Activated B cell treated with CpG ODN at 0.5 μM for 24 hours (primary cell): ENCODE data around the gene ITGB2. TPM values are rescaled to one million over a fixed set of nuclear protein-coding genes. Genes with fewer than 3 reads are reported as not detected.

ENCODE experiments used
- ATAC-seq: fragments of 200-7000 bp; cut with Tn5 transposase; one replicate; pipeline ENCODE4 v1.10.0; 2021; ENCODE audit warnings: low read depth, mild to moderate bottlenecking, moderate library complexity
- CTCF ChIA-PET: fragments of 350-600 bp; sonication (Branson Sonifier 250); formaldehyde crosslinking; loops from one replicate; lab custom pipeline; 2021; ENCODE audit warnings: antibody characterized with exemption; lab: Charles Lee
- POLR2A ChIA-PET: fragments of 350-600 bp; sonication (Branson Sonifier 250); formaldehyde crosslinking; loops from one replicate; lab custom pipeline; 2021; ENCODE audit warnings: antibody characterized with exemption; lab: Charles Lee
- DNase-seq: peaks from one replicate; pipeline ENCODE4 v3.0.0; 2022
- H3K27ac Mint-ChIP-seq: one replicate; pipeline ENCODE4 v1.8.0; 2020; ENCODE audit warnings: mixed read lengths
- H3K27me3 Mint-ChIP-seq: one replicate; pipeline ENCODE4 v1.8.0; 2021; ENCODE audit warnings: mixed read lengths
- H3K36me3 Mint-ChIP-seq: one replicate; pipeline ENCODE4 v1.8.0; 2021; ENCODE audit warnings: low read depth, mixed read lengths
- H3K4me1 Mint-ChIP-seq: one replicate; pipeline ENCODE4 v1.8.0; 2021; ENCODE audit warnings: mixed read lengths
- H3K4me3 Mint-ChIP-seq: one replicate; pipeline ENCODE4 v1.8.0; 2020; ENCODE audit warnings: mild to moderate bottlenecking, mixed read lengths
- H3K9me3 Mint-ChIP-seq: one replicate; pipeline ENCODE4 v1.8.0; 2020; ENCODE audit warnings: mixed read lengths
- CTCF ChIP-seq: fragments of 200-600 bp; IDR thresholded peaks from one replicate; pipeline ENCODE4 v1.8.0; 2022; ENCODE audit warnings: antibody characterized with exemption, mild to moderate bottlenecking
- intact Hi-C: fragments of 100-400 bp; cut with micrococcal nuclease; formaldehyde crosslinking; loops from one replicate; pipeline ENCODE4 v1.15.1; 2024
- total RNA-seq: library from RNA; stranded (reverse); gene quantifications from 2 replicates; pipeline ENCODE4 v1.2.3, GENCODE V29; 2022

Gene ITGB2
- total RNA-seq, 1 donor from 2014 or later, result 124 TPM

GRCh38 chr21:44935533-44935927 lies 14.8 kb upstream of the ITGB2 start:
- DNase-seq (no peak), ATAC-seq (no peak)
- ChIA-PET CTCF (interaction anchor here (1.0 to 2.4 kb wide), 3 partner anchors 10 to 134 kb away, joined by 3 to 11 read pairs (median 7); partner anchors contain the start of gene UBE2G2), POLR2A (interaction anchor here (0.6 kb wide), 1 partner anchor 36 kb away, joined by 3 read pairs; no protein-coding TSS in a partner anchor)
- Mint-ChIP-seq H3K4me1 (peaks cover 29% of the 10 kb centered on the region), H3K27me3 (no peaks in the 10 kb centered on the region), H3K27ac (no peak overlapping the region), H3K36me3 (no peaks in the 10 kb centered on the region), H3K4me3 (no peak overlapping the region), H3K9me3 (no peaks in the 10 kb centered on the region)
- TF ChIP-seq CTCF, result no peak
- intact Hi-C loops, result loop anchor here (10.0 kb wide), 1 partner anchor 1221 kb away; the partner anchor contains the start of gene PDXK

DNA sequence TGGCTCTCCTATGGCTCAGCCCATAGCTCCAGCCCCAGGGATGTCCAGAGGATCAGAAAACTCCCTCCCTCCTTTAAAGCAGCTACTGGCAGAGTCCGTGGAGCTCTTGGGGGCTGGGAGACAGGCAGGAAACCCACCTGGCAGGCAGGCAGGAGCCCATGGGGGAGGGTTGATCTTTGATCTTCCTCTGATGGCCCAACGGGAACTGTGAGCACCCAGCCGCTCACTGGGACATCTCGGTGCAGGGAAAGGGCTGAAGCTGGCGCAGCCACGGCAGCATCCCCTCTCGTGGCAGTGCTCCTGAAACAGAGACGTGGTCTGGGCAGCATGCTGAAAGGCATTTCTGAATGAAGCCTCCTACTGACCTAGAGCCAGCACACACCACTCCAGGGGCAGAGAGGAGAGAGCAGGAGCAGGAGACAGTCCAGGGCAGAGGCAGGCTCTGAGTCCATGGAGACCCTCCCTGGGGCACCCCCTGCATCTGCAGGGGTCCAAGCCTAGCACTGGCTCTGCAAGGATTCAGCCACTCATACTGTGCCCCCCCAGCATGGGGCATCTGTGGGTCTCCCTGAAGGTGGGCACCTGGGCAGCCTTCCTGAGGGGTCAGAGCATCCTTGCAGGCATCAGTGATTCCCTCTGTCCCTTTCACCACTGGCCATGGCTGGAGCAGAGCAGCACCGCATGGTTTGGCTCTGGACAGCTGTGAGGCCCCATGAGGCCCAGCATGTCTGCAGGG lies 14.3 kb upstream of the ITGB2 start:
- ChIA-PET POLR2A (no interaction called here), CTCF (interaction anchor here (2.4 to 5.0 kb wide), 2 partner anchors 42 to 134 kb away, joined by 11 to 97 read pairs; partner anchors contain the start of gene UBE2G2)
- H3K4me1 Mint-ChIP-seq, result peaks cover 31% of the 10 kb centered on the region
- no peak overlapping the region for H3K27ac Mint-ChIP-seq
- H3K4me3 Mint-ChIP-seq, result no peak overlapping the region
- ATAC-seq, result no peak
- intact Hi-C loops, result loop anchor here (5.0 to 10.0 kb wide), 3 partner anchors 118 to 1220 kb away; partner anchors contain the start of genes PDXK, RRP1 and SUMO3
- no peaks in the 10 kb centered on the region for H3K9me3 Mint-ChIP-seq
- no peak for TF ChIP-seq CTCF
- H3K36me3 Mint-ChIP-seq, result no peaks in the 10 kb centered on the region
- no peak for DNase-seq
- no peaks in the 10 kb centered on the region for H3K27me3 Mint-ChIP-seq

- POLR2A ChIA-PET, result interaction anchor here (1.2 kb wide), 1 partner anchor 18 kb away, joined by 3 read pairs; no protein-coding TSS in a partner anchor
Observed at GRCh38 chr21:44934276-44934675, 13.6 kb upstream of the ITGB2 start.

GRCh38 chr21:44933918-44934260 lies 13.2 kb upstream of the ITGB2 start:
- H3K27me3 Mint-ChIP-seq, result no peaks in the 10 kb centered on the region
- intact Hi-C loops, result loop anchor here (2.0 to 10.0 kb wide), 4 partner anchors 19 to 1219 kb away; partner anchors contain the start of genes PDXK, RRP1 and SUMO3
- no peak for TF ChIP-seq CTCF
- ChIA-PET POLR2A (interaction anchor here (1.2 to 7.6 kb wide), 2 partner anchors 17 to 40 kb away, joined by 3 to 84 read pairs; no protein-coding TSS in a partner anchor), CTCF (interaction anchor here (2.4 to 5.0 kb wide), 3 partner anchors 41 to 132 kb away, joined by 11 to 97 read pairs (median 11); partner anchors contain the start of gene UBE2G2)
- H3K36me3 Mint-ChIP-seq, result no peaks in the 10 kb centered on the region
- H3K27ac Mint-ChIP-seq, result no peak overlapping the region
- H3K4me3 Mint-ChIP-seq, result no peak overlapping the region
- DNase-seq (no peak), ATAC-seq (no peak)
- no peaks in the 10 kb centered on the region for H3K9me3 Mint-ChIP-seq
- peaks cover 36% of the 10 kb centered on the region for H3K4me1 Mint-ChIP-seq

More at GRCh38 chr21:44934276-44934675, 13.6 kb upstream of the ITGB2 start:
- intact Hi-C loops, result loop anchor here (5.0 to 10.0 kb wide), 3 partner anchors 117 to 1219 kb away; partner anchors contain the start of genes PDXK, RRP1 and SUMO3
- Mint-ChIP-seq H3K27me3 (no peaks in the 10 kb centered on the region), H3K4me1 (peaks cover 36% of the 10 kb centered on the region), H3K36me3 (no peaks in the 10 kb centered on the region), H3K9me3 (no peaks in the 10 kb centered on the region), H3K27ac (no peak overlapping the region), H3K4me3 (no peak overlapping the region)
- ATAC-seq, result no peak
- CTCF ChIA-PET, result interaction anchor here (2.4 to 5.0 kb wide), 2 partner anchors 41 to 133 kb away, joined by 11 to 97 read pairs; partner anchors contain the start of gene UBE2G2
- TF ChIP-seq CTCF, result no peak
- DNase-seq, result no peak
